GM21786 (cell line): ENCODE measurements around the gene ANKRD29.
"Not testable (repeated sequence)": the region's sequence is repeated elsewhere in the genome, so short reads cannot be mapped to it uniquely, and the experiment has no call there.

Source experiments
- ATAC-seq: cut with Tn5 transposase; IDR thresholded peaks from one replicate; pipeline ENCODE4 v1.9.1; 2021; ENCODE audit not compliant: unreplicated experiment

Gene ANKRD29

DNA sequence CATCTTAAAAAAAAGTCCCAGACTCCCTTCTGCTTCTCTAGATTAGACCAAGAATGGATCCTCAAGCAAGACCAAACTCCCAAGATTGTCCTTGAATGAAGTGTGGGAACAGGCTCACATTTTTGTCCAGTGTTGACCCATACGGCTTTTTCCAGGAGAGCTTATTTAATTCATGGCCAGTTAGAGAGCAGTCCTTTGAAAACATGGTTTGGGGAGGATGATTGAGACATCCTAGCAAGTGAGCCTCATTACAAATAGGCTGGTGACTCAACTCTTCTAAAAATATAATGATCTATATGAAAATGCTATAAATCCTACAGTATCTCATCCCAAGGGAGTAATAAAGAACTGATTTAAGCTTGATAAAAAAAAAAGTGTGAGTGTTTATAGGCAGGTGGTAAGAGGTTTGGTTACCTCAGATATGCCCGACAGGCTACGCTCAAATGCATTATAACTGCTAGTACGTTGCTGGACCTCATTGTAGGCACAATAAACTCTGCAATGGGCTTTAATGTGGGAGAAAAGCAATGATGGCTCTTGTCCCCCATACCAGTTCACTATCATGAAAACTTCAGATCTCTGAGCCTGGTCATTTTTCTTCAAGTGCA lies 17.0 kb downstream of the ANKRD29 start:
- no peak for ATAC-seq

DNA sequence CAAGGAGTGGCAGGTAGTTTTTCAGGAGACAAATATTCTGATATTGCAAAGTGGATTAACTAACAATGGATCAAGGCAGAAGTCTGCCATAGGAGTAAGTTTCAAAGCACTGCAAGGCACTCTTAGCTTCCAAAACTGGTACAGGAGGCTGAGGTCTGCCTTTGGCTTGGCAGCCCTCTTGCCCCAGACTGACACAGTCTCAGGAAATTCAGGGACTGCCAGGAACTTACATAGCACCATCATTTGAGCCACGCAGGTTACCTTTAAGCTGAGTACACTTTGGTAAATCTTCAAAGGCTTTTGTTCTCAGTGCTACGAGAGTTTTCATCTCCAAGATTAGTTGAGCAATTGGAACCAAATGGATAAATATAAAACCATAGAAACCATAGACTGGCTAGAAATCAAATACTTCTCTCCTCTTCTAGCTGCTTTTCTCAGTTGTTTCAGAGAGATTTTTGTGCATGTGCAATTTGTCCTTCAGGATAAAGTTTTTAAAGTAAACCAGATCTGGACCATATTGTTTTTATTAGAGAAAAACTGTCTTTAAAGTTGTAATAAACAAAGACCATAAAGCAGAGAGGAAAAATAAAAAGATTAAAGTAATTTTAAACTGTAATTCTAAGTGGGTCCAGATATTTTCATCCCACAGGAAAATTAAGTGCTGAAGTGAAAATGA lies 18.8 kb downstream of the ANKRD29 start:
- ATAC-seq: no peak

DNA sequence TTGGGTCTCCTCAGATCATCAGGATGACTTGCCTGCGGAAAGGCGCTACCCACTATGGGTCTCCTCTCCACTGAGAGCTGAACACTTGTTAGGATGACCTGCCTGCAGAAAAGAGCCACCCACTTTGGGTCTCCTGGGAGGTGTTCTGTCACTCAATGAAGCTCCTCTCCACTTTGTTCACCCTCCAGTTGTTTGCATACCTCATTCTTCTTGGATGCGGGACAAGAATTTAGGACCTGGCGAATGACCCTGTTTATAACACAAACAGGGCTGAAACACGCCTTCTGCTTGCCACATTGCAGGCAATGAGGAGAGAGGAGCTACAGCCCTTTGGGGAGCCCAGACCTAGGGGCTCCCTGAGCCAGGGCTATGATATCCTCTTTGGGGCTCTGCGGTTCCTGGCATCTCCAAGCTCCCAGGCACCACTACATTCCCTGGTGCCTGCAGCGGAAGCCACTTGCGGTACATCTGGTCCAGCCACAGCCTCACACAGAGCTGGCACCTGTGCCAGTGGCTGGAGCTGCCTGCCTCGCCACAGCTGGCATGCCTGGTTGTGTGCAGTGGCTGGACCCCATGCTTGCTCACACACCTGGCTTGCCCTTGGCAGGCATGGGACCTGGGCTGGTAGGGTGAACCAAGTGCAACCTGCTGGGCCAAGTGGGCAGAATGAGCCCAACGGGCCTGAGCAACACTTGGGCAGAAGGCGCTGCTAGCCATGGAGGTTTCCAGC lies 20.6 kb downstream of the ANKRD29 start:
- no peak for ATAC-seq

DNA sequence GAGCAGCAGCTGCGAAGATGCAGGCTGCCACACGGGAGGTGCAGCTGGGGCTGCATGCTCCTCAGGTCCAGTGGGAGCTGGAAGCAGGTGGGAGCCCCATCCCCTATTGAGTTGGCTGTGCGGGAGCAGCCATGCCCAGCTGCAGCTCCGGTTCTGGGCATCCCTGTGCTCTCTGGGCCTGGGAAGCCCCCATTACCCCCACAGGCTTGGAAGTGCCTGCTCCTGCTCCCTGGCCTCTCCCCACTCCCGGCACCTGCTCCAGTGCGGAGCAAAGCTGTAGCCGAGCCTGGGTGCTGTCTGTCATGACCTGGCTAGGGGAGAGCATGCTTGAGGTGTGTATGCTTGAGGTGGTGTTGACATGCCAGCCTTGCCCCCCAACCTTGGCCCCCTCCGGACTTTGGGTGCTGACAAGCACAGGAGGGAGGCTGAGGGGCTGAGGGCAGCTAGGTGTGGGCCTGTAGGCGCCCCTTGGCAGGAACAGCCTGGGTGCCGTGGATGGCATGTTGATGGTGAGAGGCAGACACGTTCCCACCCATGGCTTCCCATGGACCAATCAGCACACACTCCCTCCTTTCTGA lies 21.5 kb downstream of the ANKRD29 start:
- no peak for ATAC-seq

- ATAC-seq: no peak
Measured at GRCh38 chr18:23640052-23640451, 22.7 kb downstream of the ANKRD29 start.

DNA sequence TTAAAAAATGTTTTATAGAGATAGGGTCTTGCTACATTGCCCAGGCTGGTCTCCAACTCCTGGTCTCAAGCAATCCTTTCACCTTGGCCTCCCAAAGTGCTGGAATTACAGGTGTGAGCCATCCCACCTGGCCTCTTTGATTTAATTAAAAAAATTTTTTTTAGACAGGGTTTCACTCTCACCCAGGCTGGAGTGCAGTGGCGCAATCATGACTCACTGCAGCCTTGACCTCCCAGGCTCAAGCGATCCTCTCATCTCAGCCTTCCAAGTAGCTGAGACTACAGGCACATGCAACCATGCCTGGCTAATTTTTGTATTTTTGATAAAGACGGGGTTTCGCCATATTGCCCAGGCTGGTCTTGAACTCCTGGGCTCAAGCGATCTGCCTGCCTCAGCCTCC lies 26.3 kb downstream of the ANKRD29 start:
- not testable (repeated sequence) for ATAC-seq

GRCh38 chr18:23636071-23636399 lies 26.7 kb downstream of the ANKRD29 start:
- ATAC-seq: no peak

GRCh38 chr18:23635283-23636070 lies 27.2 kb downstream of the ANKRD29 start:
- no peak for ATAC-seq

DNA sequence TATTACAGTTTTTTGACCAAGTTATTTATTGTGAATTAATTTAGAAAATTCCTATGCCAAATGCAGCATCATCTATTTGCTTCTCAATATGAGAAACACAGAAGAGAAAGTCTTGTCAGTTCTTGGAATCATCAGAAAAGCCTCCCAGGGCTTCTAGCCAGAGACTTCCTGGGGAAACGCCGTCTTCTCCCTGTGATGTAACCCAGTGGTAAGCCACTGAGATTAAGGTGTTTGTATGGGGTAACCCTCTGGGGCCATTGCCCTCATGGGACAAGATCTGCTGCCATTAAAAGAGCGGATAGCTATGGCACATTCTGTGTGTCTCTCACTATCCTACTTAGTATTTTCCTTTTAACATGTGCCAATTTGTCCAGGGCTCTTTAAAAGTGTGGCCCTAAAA lies 28.0 kb downstream of the ANKRD29 start:
- no peak for ATAC-seq

DNA sequence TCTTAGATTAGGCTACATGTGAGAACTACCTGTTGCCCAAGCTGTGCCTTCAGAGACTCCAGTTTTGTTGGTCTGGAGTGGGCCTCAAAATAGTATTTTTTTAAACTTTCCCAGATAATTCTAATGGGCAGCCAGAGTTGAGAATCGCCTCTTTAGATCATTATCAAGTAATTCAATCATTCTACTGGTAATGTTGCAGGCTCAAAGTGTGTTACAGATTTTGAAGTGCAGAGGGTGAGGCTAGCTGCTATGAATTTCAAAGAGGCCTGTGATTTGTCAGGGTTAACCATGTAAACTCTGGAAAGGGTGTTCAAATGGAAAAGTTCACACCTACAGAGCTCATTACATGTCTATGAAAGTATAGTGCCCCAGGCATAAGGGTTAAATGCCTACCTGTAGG lies 30.1 kb downstream of the ANKRD29 start:
- ATAC-seq: no peak

DNA sequence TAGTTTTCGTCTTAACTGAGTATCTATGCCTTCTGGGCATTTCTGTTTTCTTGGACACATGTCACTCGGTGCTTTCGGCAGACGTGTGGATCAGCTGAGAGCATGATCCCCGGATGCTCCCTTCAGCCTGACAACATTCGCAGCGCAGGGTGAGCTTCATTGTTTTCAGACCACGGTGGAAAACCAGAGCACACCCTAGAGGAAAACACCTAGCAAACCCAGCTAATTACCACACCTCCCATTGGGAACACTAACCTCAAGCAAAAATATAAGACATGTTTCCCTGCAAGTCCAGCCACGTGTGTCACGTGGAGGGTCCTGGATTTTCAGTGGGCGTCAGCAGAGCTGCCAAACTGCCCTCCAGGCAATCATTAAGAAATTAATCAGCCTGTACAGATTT lies 31.0 kb downstream of the ANKRD29 start:
- ATAC-seq: no peak

DNA sequence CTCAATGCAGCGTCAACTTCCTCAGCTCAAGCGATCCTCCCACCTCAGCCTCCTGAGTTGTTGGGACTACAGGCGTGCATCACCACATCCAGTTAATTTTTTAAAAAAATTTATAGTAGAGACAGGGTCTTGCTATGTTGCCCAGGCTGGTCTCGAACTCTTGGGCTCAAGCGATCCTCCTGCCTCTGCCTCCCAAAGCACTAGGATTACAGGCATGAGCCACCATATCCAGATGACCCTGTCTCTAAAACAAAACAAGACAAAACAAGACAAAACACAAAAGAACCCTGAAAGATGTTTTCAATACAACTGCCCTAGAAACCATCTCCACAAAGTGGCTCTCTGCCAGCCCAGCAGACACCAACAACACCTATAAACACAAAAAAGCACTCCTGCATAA lies 31.4 kb downstream of the ANKRD29 start:
- ATAC-seq: no peak

GRCh38 chr18:23629444-23629946 lies 33.2 kb downstream of the ANKRD29 start:
- peak; percentile 92 for ATAC-seq

DNA sequence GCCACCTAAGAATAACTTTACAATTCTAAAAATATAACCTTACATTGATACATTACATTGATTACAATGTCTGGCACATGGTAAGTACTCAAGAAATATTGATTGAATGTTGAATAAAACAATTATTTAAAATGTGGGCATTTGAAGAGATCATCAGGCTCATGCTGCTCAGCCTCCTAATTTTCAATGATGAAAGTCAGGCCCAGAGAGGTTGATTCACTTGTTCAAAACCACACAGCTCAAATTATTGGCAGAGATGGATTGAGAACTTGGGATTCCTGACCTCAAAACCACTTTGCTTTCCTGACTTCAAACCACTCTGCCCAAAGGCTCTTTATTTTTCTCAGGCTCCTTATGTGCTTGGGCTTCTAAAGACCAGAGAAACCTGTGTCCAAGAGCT lies 34.7 kb downstream of the ANKRD29 start:
- ATAC-seq: no peak

GRCh38 chr18:23627321-23627720 lies 35.4 kb downstream of the ANKRD29 start:
- ATAC-seq: no peak

GRCh38 chr18:23626451-23627279 lies 36.0 kb downstream of the ANKRD29 start:
- ATAC-seq: no peak

DNA sequence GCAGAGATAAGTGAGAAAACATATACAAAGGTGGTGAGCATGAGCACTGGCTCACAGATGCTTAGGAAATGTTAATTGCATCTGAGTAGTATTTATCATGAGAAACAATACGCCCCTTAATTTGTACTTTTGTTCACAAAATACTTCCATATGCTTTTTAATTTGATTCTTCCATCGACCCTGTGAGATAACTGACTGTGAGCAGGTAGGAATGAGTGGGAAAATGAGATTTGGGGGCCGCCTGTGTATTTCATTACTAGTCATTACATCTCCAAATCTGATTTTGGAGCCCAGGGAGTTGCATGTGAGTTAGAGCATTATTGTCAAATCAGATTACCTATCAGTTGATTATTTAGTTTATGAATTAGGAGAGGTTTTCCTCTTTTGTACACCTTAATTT lies 39.7 kb downstream of the ANKRD29 start:
- no peak for ATAC-seq

- ATAC-seq: peak; percentile 12
Measured at GRCh38 chr18:23619388-23619881, 43.3 kb downstream of the ANKRD29 start.

- ATAC-seq: peak; percentile 42
Measured at GRCh38 chr18:23618862-23619387, 43.8 kb downstream of the ANKRD29 start.
